Stomach (tissue), 9 donors: ENCODE results near the gene KIF18A. TPM values are rescaled to one million over a fixed set of nuclear protein-coding genes. Genes with fewer than 3 reads are reported as not detected.
"Not testable (repeated sequence)": the region's sequence is repeated elsewhere in the genome, so short reads cannot be mapped to it uniquely, and the experiment has no call there.

Experiments used
- DNase-seq, 2 donors: peaks; one replicate each; pipeline versions ENCODE4 v3.0.0 to v3.0.0-alpha.2; 2013 to 2019
- H3K27ac ChIP-seq, 5 donors: fragments of 200-600 bp in 4 of 5; sonication (generic) in 4 of 5; one replicate each; pipeline ENCODE4 v1.5.1; 2013 to 2019; ENCODE audit warnings: mild to moderate bottlenecking in 1 of 5, moderate library complexity in 1 of 5
- H3K27me3 ChIP-seq, 3 donors: fragments of 200-600 bp; sonication (generic); one replicate each; pipeline ENCODE4 v1.5.1; 2017 to 2019; ENCODE audit warnings: mixed run types in 1 of 3
- H3K36me3 ChIP-seq, 4 donors: fragments of 200-600 bp; sonication (generic); 1 replicate in 3 of 4; 2 replicates in 1 of 4; pipeline ENCODE4 v1.5.1; 2016 to 2019
- H3K4me1 ChIP-seq, 4 donors: fragments of 200-600 bp; sonication (generic); one replicate each; pipeline ENCODE4 v1.5.1; 2016 to 2019
- H3K4me3 ChIP-seq, 4 donors: fragments of 200-600 bp; sonication (generic) in 3 of 4; one replicate each; pipeline ENCODE4 v1.5.1; 2016 to 2019; ENCODE audit warnings: mild to moderate bottlenecking in 1 of 4
- H3K9me3 ChIP-seq, 4 donors: fragments of 200-600 bp; sonication (generic); one replicate each; pipeline ENCODE4 v1.5.1; 2016 to 2019
- CTCF ChIP-seq, 7 experiments: fragments of 450-650 bp in 4 of 7; fragments of 200-600 bp in 3 of 7; sonication (generic) in 3 of 7; IDR thresholded peaks; one replicate each; pipeline ENCODE4 v1.5.1; 2016 to 2019; ENCODE audit warnings: antibody characterized with exemption in 7 of 7, control low read depth in 2 of 7, mild to moderate bottlenecking in 1 of 7
- EP300 ChIP-seq: sonication (generic); formaldehyde crosslinking; IDR thresholded peaks from one replicate; pipeline ENCODE4 v1.6.1; 2017; ENCODE audit warnings: antibody characterized with exemption
- POLR2A ChIP-seq, 4 donors: fragments of 450-650 bp; IDR thresholded peaks; one replicate each; pipeline ENCODE4 v1.6.1; 2016; ENCODE audit warnings: antibody characterized with exemption in 4 of 4, control low read depth in 2 of 4, mild to moderate bottlenecking in 1 of 4, moderate library complexity in 1 of 4
- POLR2AphosphoS5 ChIP-seq, 3 donors: sonication (generic); formaldehyde crosslinking; IDR thresholded peaks; one replicate each; pipeline ENCODE4 v1.6.1; 2016; ENCODE audit warnings: antibody characterized with exemption in 3 of 3
- WGBS, 5 donors: extraction: QIAGEN DNeasy Blood & Tissue Kit in 3 of 5; methylation state at CpG; one replicate each; pipeline versions ENCODE4 v1.1.5 to v1.1.7; 2013 to 2018; 5-methylcytosine and 5-hydroxymethylcytosine counted together
- intact Hi-C: fragments of 100-400 bp; cut with DNase I; formaldehyde crosslinking; loops from one replicate; pipeline ENCODE4 v1.15.1; 2023; ENCODE audit warnings: low total_unique reads
- polyA plus RNA-seq, 3 donors: library from polyadenylated mRNA; stranded (reverse); fragments of 200-250 nt; gene quantifications; one replicate each; pipeline ENCODE4 v1.2.3, GENCODE V29; 2013
- total RNA-seq, 5 donors: library from RNA; depleted of rRNA; stranded (reverse); fragments of >200 nt; gene quantifications; one replicate each; pipeline versions ENCODE4 v1.1.0 to v1.2.3, GENCODE V29; 2014 to 2016
- donor health status: healthy with polysubstance abuse.
- donor health status: Bipolar disorder and iron deficiency.
- donor health status: healthy.

KIF18A gene
- total and polyA plus RNA-seq, 8 donors = 0.29 to 3.7 (median 1.1) TPM

- Histone ChIP-seq H3K9me3 (no peaks in the 10 kb centered on the region), H3K4me1 (no peaks in the 10 kb centered on the region), H3K4me3 (no peak overlapping the region), H3K36me3 (no peaks in the 10 kb centered on the region), H3K27ac (no peak overlapping the region), H3K27me3 (no peaks in the 10 kb centered on the region)
- TF ChIP-seq EP300 = no peak
- no peak for TF ChIP-seq POLR2AphosphoS5 (IDR thresholded peaks at IDR 0.05)
- no peak for TF ChIP-seq CTCF (IDR thresholded peaks at IDR 0.05)
- TF ChIP-seq POLR2A (IDR thresholded peaks at IDR 0.05) = no peak
- DNase-seq = no peak
- intact Hi-C loops = no loop called here
Observed at GRCh38 chr11:28092786-28093185, 15.2 kb downstream of the KIF18A start.

GRCh38 chr11:28090052-28090749 lies 17.8 kb downstream of the KIF18A start:
- no peak for DNase-seq
- Histone ChIP-seq H3K4me3 (no peak overlapping the region), H3K27me3 (no peaks in the 10 kb centered on the region), H3K27ac (no peak overlapping the region), H3K36me3 (no peaks in the 10 kb centered on the region), H3K4me1 (no peaks in the 10 kb centered on the region), H3K9me3 (no peaks in the 10 kb centered on the region)
- TF ChIP-seq CTCF (IDR thresholded peaks at IDR 0.05) = no peak
- TF ChIP-seq POLR2AphosphoS5 (IDR thresholded peaks at IDR 0.05) = no peak
- TF ChIP-seq EP300 = no peak
- TF ChIP-seq POLR2A (IDR thresholded peaks at IDR 0.05) = no peak
- intact Hi-C loops = no loop called here
- WGBS, 5 donors = 91 to 96% (median 94%) methylated on average over 2 of the region's 2 CpGs

GRCh38 chr11:28089378-28089777 lies 18.6 kb downstream of the KIF18A start:
- H3K4me1 ChIP-seq = no peaks in the 10 kb centered on the region
- intact Hi-C loops = no loop called here
- TF ChIP-seq CTCF (IDR thresholded peaks at IDR 0.05) (no peak), POLR2AphosphoS5 (IDR thresholded peaks at IDR 0.05) (no peak), POLR2A (IDR thresholded peaks at IDR 0.05) (no peak), EP300 (no peak)
- 93 to 95% (median 94%) methylated on average over 5 of the region's 5 CpGs for WGBS, 5 donors
- no peak for DNase-seq
- H3K4me3 ChIP-seq = no peak overlapping the region
- H3K27ac ChIP-seq = no peak overlapping the region
- no peaks in the 10 kb centered on the region for H3K9me3 ChIP-seq
- H3K36me3 ChIP-seq = no peaks in the 10 kb centered on the region
- H3K27me3 ChIP-seq = no peaks in the 10 kb centered on the region

- 94 to 97% (median 96%) methylated on average over 3 of the region's 3 CpGs for WGBS, 5 donors
Observed at GRCh38 chr11:28087693-28088092, 20.3 kb downstream of the KIF18A start.

GRCh38 chr11:28087192-28087591 lies 20.8 kb downstream of the KIF18A start:
- H3K4me3 ChIP-seq, H3K27me3 ChIP-seq, H3K27ac ChIP-seq, H3K36me3 ChIP-seq, DNase-seq, H3K4me1 ChIP-seq, H3K9me3 ChIP-seq, intact Hi-C loops: not testable (repeated sequence)
- WGBS, 5 donors = 87 to 100% (median 97%) methylated on average over 1 of the region's 1 CpG

More at GRCh38 chr11:28087693-28088092, 20.3 kb downstream of the KIF18A start:
- DNase-seq, H3K27me3 ChIP-seq, H3K36me3 ChIP-seq, intact Hi-C loops, H3K9me3 ChIP-seq, H3K4me3 ChIP-seq, H3K4me1 ChIP-seq, H3K27ac ChIP-seq: not testable (repeated sequence)
